Measurements from ENCODE around the gene POLR2H. TPM values are rescaled to one million over a fixed set of nuclear protein-coding genes. Genes with fewer than 3 reads are reported as not detected.

Gene POLR2H
- total and polyA plus RNA-seq, 2 of the 4 experiments (the other 2 are of a cell fraction): 47.7 to 130 TPM

DNA sequence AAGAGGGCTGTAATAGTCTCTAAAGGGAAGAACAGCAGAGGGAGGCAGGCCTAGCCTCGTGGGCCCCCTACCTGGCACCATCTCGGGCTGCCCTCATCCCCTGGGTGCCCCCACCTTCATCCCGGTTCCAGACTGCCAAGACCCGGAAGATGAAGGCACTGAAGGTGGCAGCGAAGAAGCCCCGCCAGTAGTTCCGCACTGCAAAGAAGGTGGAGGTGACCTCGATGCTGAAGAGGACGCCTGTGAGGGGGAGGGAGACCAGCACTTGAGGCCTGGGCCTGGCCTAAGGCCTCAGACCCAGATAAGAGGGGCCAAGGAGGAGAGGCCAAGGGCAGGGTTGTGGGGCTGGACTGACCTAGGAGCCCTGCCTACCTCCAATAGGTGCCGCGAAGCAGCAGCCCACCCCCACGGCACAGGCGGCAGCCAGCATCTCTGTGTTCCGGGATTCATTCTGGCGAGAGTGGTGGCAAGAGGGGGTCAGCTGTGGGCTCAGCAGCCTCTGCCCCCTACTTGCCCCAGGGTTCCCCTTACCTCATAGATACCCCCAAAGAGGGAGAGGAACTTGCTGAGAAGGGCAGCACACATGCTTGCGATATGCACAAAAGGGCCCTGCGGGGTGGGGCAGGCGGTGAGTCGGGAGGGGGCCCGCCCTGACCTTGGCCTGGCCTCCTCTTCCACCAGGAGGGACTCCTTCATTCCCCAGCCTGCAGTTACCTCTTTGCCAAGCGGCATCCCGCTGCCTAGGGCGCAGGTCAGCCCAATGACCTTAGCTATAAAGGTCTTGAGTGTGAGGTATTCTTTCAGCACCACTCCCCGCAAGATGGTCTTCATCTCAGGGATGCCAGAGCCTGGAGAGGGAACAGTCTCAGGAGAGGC, 4.0 kb upstream of the POLR2H start:
- Histone ChIP-seq H3K23ac (ENCODE audit: low read depth, low read length) (no peak overlapping the region), H3K18ac (ENCODE audit: low read depth, low read length) (no peak overlapping the region), H3K4me1 (ENCODE audit: control insufficient read depth, insufficient read depth, low read length) (peaks cover 7% of the 10 kb centered on the region), H2BK5ac (ENCODE audit: low read depth, low read length, poor library complexity, severe bottlenecking) (no peak overlapping the region), H3K9ac (ENCODE audit: low read depth, low read length) (no peak overlapping the region), H3K9me3 (ENCODE audit: control insufficient read depth, insufficient read depth, low read length) (no peaks in the 10 kb centered on the region), H3K27ac (ENCODE audit: insufficient read depth, low read length) (no peak overlapping the region), H3K56ac (ENCODE audit: extremely low read depth, insufficient read depth, low read length) (no peak overlapping the region), H4K5ac (ENCODE audit: low read depth, low read length) (no peak overlapping the region), H2BK120ac (ENCODE audit: low read depth, low read length) (no peak overlapping the region), H3K4me3 (ENCODE audit: insufficient read depth, low read depth, low read length) (no peak overlapping the region), H2AK5ac (ENCODE audit: low read depth, low read length) (no peak overlapping the region), H2BK15ac (ENCODE audit: low read depth, low read length) (no peak overlapping the region), H2AK9ac (replicated peaks; ENCODE audit: low read depth, low read length, poor library complexity) (no peak overlapping the region), H3K14ac (replicated peaks; ENCODE audit: low read depth, low read length) (no peak overlapping the region), H3K4ac (ENCODE audit: low read depth, low read length) (no peak overlapping the region), H3K4me2 (ENCODE audit: low read depth, low read length) (no peak overlapping the region), H2BK20ac (ENCODE audit: low read depth, low read length) (no peak overlapping the region), H3K9me1 (ENCODE audit: insufficient read depth, low read length) (peaks cover 18% of the 10 kb centered on the region; the same call in 1 of the 2 replicates), H2AFZ (replicated peaks; ENCODE audit: low read length, poor library complexity) (no peak overlapping the region), H4K20me1 (ENCODE audit: insufficient read depth, low read length) (peaks cover 10% of the 10 kb centered on the region), H3K79me1 (ENCODE audit: low read depth in 1 of 2, low read length in 2 of 2) (peaks cover 5 to 17% of the 10 kb centered on the region in 2 experiments), H4K91ac (ENCODE audit: insufficient read depth, low read depth, low read length) (no peak overlapping the region), H4K8ac (ENCODE audit: low read depth in 2 of 2, low read length in 2 of 2) (no peak overlapping the region), H3K27me3 (ENCODE audit: control insufficient read depth, insufficient read depth, low read length) (no peaks in the 10 kb centered on the region), H3K36me3 (ENCODE audit: control insufficient read depth, insufficient read depth, low read length) (peaks cover 13% of the 10 kb centered on the region)
- DNase-seq: no peak
- dilution Hi-C loops (cut with HindIII; ENCODE audit: low sequenced_read_pairs, unreplicated experiment): loop anchor here (25.0 kb wide), 1 partner anchor 180 kb away; no protein-coding TSS in a partner anchor
- TF ChIP-seq CEBPB (IDR thresholded peaks at IDR 0.05; ENCODE audit: low read depth, low read length) (no peak), RFX5 (IDR thresholded peaks at IDR 0.05; ENCODE audit: low read depth, low read length) (no peak), CHD1 (IDR thresholded peaks at IDR 0.05; ENCODE audit: low read depth, low read length) (no peak), RAD21 (IDR thresholded peaks at IDR 0.05; ENCODE audit: low read length) (no peak), FOS (IDR thresholded peaks at IDR 0.05; ENCODE audit: low read depth, low read length) (no peak), SMC3 (IDR thresholded peaks at IDR 0.05; ENCODE audit: low read depth, low read length) (no peak)
- TF ChIP-seq, protein P1, sequence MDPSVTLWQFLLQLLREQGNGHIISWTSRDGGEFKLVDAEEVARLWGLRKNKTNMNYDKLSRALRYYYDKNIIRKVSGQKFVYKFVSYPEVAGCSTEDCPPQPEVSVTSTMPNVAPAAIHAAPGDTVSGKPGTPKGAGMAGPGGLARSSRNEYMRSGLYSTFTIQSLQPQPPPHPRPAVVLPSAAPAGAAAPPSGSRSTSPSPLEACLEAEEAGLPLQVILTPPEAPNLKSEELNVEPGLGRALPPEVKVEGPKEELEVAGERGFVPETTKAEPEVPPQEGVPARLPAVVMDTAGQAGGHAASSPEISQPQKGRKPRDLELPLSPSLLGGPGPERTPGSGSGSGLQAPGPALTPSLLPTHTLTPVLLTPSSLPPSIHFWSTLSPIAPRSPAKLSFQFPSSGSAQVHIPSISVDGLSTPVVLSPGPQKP (IDR thresholded peaks at IDR 0.05; ENCODE audit: borderline replicate concordance, low read depth, low read length): no peak
- TF ChIP-seq, protein P2, sequence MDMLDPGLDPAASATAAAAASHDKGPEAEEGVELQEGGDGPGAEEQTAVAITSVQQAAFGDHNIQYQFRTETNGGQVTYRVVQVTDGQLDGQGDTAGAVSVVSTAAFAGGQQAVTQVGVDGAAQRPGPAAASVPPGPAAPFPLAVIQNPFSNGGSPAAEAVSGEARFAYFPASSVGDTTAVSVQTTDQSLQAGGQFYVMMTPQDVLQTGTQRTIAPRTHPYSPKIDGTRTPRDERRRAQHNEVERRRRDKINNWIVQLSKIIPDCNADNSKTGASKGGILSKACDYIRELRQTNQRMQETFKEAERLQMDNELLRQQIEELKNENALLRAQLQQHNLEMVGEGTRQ (IDR thresholded peaks at IDR 0.05; ENCODE audit: low read depth, low read length): no peak
- TF ChIP-seq, protein P3, sequence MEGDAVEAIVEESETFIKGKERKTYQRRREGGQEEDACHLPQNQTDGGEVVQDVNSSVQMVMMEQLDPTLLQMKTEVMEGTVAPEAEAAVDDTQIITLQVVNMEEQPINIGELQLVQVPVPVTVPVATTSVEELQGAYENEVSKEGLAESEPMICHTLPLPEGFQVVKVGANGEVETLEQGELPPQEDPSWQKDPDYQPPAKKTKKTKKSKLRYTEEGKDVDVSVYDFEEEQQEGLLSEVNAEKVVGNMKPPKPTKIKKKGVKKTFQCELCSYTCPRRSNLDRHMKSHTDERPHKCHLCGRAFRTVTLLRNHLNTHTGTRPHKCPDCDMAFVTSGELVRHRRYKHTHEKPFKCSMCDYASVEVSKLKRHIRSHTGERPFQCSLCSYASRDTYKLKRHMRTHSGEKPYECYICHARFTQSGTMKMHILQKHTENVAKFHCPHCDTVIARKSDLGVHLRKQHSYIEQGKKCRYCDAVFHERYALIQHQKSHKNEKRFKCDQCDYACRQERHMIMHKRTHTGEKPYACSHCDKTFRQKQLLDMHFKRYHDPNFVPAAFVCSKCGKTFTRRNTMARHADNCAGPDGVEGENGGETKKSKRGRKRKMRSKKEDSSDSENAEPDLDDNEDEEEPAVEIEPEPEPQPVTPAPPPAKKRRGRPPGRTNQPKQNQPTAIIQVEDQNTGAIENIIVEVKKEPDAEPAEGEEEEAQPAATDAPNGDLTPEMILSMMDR (conservative IDR thresholded peaks at IDR 0.05; ENCODE audit: low read depth, low read length): no peak
- ChIA-PET CTCF (no interaction called here), POLR2A (ENCODE audit: unreplicated experiment) (no interaction called here)
- intact Hi-C loops (cut with micrococcal nuclease): no loop called here
- 91% methylated on average over 5 of the region's 24 CpGs; no CpG with 5 or more reads in 1 of the 2 experiments for WGBS, 2 experiments (ENCODE audit: extremely low coverage in 2 of 2, insufficient read length in 1 of 2)
- ATAC-seq (ENCODE audit: low read depth): no peak
- no TSS peak for BruUV-seq (replicated peaks)
- in situ Hi-C loops (cut with MboI; ENCODE audit: low sequenced_read_pairs): no loop called here

Data from IMR-90 (cell line).